ENCODE measurements around the gene CFHR5. TPM values are rescaled to one million over a fixed set of nuclear protein-coding genes. Genes with fewer than 3 reads are reported as not detected.
"Not testable (repeated sequence)": the region's sequence is repeated elsewhere in the genome, so short reads cannot be mapped to it uniquely, and the experiment has no call there.

Gene CFHR5
- total and polyA plus RNA-seq, 8 donors, result 0.06 TPM; not detected in 7

DNA sequence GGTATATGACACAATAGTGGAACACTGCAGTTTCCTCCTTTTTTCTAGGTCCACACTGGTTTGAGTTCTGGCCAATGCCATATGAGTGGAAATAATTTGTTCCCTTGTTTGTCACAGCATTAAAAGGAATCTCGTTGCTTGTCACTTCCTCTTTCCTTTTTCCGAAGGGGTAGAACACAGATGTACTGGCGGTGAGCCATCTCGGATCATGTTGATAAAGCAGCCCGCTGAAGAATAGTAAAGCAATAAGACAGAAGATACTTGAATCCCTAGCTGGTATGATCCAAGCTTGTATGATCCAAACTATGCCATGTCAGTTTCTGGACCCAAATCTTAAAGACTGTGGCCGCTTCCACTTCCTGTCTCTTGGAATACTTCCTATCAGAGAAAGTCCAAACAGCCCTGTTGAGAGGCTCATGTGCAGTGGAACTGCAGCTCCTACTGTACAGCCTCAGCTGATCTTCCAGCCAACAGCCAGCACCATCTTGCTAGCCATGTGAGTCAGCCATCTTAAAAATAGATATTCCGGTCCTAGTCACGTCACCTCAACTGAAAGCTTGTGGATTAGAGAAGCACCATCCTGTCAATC, 40.3 kb downstream of the CFHR5 start:
- no peak for DNase-seq
- no peaks in the 10 kb centered on the region for H3K9me3 ChIP-seq
- no peaks in the 10 kb centered on the region for H3K27me3 ChIP-seq
- no peak overlapping the region for H3K27ac ChIP-seq
- WGBS, 2 donors, result 64 to 73% methylated on average over 8 of the region's 8 CpGs
- no peak overlapping the region for H3K4me3 ChIP-seq
- intact Hi-C loops (cut with DNase I), result no loop called here
- no peak for FAIRE-seq
- TF ChIP-seq, protein P1, sequence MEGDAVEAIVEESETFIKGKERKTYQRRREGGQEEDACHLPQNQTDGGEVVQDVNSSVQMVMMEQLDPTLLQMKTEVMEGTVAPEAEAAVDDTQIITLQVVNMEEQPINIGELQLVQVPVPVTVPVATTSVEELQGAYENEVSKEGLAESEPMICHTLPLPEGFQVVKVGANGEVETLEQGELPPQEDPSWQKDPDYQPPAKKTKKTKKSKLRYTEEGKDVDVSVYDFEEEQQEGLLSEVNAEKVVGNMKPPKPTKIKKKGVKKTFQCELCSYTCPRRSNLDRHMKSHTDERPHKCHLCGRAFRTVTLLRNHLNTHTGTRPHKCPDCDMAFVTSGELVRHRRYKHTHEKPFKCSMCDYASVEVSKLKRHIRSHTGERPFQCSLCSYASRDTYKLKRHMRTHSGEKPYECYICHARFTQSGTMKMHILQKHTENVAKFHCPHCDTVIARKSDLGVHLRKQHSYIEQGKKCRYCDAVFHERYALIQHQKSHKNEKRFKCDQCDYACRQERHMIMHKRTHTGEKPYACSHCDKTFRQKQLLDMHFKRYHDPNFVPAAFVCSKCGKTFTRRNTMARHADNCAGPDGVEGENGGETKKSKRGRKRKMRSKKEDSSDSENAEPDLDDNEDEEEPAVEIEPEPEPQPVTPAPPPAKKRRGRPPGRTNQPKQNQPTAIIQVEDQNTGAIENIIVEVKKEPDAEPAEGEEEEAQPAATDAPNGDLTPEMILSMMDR (IDR thresholded peaks at IDR 0.05), result no peak
- no peaks in the 10 kb centered on the region for H3K36me3 ChIP-seq
- H3K4me1 ChIP-seq, result no peaks in the 10 kb centered on the region
- no peak for ATAC-seq

DNA sequence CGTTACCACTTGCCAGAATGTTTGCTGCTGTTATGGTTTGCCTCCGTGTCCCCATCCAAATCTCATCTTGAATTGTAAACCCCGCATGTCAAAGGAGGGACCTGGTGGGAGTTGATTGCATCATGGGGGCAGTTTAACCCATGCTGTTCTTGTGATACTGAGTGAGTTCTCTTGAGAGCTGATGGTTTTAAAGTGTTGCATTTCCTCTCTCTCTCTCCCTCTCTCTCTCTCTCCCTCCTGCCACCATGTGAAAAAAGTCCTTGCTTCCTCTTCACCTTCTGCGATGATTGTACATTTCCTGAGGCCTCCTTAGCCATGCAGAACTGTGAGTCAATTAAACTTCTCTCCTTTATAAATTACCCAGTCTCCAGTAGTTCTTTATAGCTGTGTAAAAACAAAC, 44.4 kb downstream of the CFHR5 start:
- no peak overlapping the region for H3K27ac ChIP-seq
- ATAC-seq (no peak), FAIRE-seq (no peak), DNase-seq (no peak)
- intact Hi-C loops (cut with DNase I), result no loop called here
- no peaks in the 10 kb centered on the region for H3K27me3 ChIP-seq
- H3K4me1 ChIP-seq, result no peaks in the 10 kb centered on the region
- no peaks in the 10 kb centered on the region for H3K9me3 ChIP-seq
- no peaks in the 10 kb centered on the region for H3K36me3 ChIP-seq
- no peak overlapping the region for H3K4me3 ChIP-seq
- TF ChIP-seq, protein P1 (IDR thresholded peaks at IDR 0.05), result no peak
- WGBS, 2 donors, result 27 to 32% methylated on average over 4 of the region's 4 CpGs

DNA sequence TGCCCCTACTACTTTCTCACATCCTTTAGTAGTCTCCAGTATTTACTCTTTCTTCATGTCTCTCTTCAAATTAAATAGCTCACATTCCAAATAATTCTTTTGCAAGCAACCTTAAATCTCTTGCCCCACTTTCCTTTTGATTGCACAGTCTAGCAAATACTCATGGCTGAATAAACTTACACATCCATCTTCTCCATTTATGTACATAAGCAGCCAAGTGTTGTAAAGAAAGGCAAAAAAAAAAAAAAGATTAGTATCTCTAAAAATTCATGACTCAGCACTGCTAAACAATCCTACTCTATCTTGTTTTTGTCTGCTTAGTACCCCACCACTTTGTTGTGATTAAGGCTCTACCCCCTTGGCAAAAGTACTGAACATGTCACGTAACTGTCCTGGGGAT, 47.1 kb downstream of the CFHR5 start:
- WGBS, 2 donors, result 87 to 91% methylated on average over 1 of the region's 1 CpG
- Histone ChIP-seq H3K27ac (no peak overlapping the region), H3K27me3 (no peaks in the 10 kb centered on the region), H3K9me3 (no peaks in the 10 kb centered on the region), H3K4me1 (no peaks in the 10 kb centered on the region), H3K36me3 (no peaks in the 10 kb centered on the region), H3K4me3 (no peak overlapping the region)
- DNase-seq, result no peak
- FAIRE-seq, result no peak
- intact Hi-C loops (cut with DNase I), result no loop called here
- no peak for ATAC-seq
- TF ChIP-seq, protein P1 (IDR thresholded peaks at IDR 0.05), result no peak

DNA sequence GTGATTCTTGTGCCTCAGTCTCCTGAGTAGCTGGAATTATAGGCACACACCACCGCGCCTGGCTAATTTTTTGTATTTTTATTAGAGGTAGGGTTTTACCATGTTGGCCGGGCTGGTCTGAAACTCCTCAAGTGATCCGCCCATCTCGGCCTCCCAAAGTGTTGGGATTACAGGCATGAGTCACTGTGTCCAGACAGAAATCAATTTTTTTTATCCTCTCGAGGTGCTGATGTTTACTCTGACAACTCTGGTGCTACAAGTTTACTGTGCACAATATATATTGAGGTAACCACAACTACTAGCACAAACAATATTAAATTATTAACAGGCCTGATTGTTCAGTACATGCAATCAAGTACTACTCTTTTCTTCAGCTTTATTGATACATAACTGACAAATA, 50.0 kb downstream of the CFHR5 start:
- 57 to 63% methylated on average over 6 of the region's 6 CpGs for WGBS, 2 donors

DNA sequence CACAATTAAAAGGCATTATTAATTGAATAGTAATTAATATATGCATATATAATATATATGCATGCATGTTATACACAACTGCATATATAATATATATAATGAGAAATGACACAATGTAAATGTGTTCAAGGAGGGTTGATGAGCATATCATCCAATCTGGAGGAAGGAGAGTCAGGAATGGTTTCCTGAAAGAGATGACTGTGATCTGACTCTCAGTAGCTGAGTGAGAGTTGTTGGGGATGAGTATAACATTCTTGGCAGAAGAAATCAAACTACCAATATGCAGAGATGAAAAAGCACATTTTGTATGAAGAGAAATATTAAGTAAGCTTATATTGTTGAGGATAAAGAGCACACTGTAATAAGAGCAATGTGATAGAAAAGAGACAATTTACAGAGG, 52.4 kb downstream of the CFHR5 start:
- FAIRE-seq (no peak), DNase-seq (no peak), ATAC-seq (no peak)
- Histone ChIP-seq H3K4me3 (no peak overlapping the region), H3K4me1 (no peaks in the 10 kb centered on the region), H3K27ac (no peak overlapping the region), H3K27me3 (no peaks in the 10 kb centered on the region), H3K9me3 (no peaks in the 10 kb centered on the region), H3K36me3 (no peaks in the 10 kb centered on the region)
- intact Hi-C loops (cut with DNase I), result no loop called here
- TF ChIP-seq, protein P1 (IDR thresholded peaks at IDR 0.05), result no peak

More for the DNA sequence above, 50.0 kb downstream of the CFHR5 start:
- ATAC-seq (no peak), FAIRE-seq (no peak), DNase-seq (no peak)
- Histone ChIP-seq H3K36me3 (no peaks in the 10 kb centered on the region), H3K27ac (no peak overlapping the region), H3K27me3 (no peaks in the 10 kb centered on the region), H3K4me3 (no peak overlapping the region), H3K4me1 (no peaks in the 10 kb centered on the region), H3K9me3 (no peaks in the 10 kb centered on the region)
- TF ChIP-seq, protein P1 (IDR thresholded peaks at IDR 0.05), result no peak
- intact Hi-C loops (cut with DNase I), result no loop called here

DNA sequence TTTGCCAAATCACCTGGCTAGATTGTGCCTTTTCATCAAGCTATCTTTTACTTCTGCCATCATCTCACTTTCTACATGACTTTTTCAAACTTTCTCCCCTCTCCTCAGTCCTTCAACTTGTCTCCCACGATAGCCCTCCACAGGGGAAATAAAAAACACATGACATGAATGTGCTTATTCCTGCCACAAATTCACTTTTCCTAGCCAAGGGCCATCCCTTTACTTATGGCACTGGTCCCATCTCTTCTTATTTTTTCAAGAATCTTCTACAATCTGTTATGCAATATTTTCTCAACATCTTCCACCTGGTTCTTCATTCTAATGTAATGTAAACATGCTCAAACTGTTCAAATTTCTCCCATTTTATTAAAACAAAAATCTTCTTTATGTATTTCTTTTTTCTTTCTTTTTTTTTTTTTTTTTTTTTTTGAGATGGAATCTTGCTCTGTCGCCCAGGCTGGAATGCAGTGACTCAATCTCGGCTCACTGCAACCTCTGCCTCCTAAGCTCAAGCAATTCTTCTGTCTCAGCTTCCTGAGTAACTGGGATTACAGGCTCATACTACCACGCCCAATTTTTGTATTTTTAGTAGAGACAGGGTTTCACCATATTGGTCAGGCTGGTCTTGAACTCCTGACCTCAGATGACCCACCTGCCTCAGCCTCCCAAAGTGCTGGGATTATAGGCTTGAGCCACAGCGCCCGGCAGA, 57.4 kb downstream of the CFHR5 start:
- DNase-seq; H3K9me3 ChIP-seq; H3K4me1 ChIP-seq; H3K36me3 ChIP-seq; intact Hi-C loops (cut with DNase I); FAIRE-seq; H3K27ac ChIP-seq; H3K4me3 ChIP-seq; ATAC-seq; H3K27me3 ChIP-seq: not testable (repeated sequence)
- 72 to 77% methylated on average over 6 of the region's 6 CpGs for WGBS, 2 donors

All from pancreas (tissue), 10 donors.